ENCODE results near the gene FXR2.

DNA sequence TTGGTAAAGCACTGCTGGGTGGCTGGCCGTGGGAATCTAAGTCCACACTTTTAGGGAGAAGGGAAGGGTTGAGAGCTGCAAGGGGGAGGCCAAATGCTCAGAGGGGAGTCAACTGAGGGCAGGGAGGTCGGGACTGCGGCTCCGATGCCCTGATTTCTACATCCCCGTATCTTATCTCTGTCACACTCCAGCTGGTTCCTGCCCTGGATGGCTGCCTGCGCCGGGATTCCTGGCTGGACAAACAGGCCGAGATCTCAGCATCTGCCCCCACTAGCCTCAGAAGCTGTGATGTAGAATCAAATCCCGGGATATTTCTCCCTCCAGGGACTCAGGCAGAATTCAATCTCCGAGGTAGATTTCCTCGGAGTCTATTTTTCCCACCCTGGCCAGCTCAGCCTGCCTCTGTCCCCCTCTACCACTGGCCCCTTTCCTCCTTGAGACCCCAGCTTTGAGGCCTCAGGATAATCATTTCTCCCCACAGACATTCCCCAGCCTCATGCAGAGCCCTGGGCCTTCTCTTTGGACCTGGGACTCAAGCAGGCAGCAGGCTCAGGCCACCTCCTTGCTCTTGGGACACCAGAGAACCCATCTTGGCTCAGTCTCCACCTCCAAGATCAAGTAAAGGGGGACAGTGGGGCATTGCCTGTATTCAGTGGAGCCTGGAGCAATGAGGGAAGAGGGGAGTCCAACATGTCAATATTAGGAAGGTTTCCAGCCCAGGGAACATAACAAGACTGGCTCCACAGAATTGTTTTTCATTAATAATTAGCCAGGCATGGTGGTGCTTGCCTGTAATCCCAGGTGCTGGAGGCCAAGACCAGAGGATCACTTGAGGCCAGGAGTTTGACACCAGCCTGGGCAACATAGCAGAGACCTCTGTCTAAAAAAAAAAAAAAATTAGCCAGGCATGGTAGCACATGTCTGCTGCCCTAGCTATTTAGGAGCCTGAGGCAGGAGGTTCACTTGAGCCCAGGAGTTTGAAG lies 17.0 kb upstream of the FXR2 start:
- TF ChIP-seq POLR2AphosphoS5 (IDR thresholded peaks at IDR 0.05; ENCODE audit: low read depth, low read length), result no peak
- no peak for TF ChIP-seq TAF1 (IDR thresholded peaks at IDR 0.05; ENCODE audit: borderline replicate concordance, insufficient read depth, low read length)
- TF ChIP-seq, protein P1, sequence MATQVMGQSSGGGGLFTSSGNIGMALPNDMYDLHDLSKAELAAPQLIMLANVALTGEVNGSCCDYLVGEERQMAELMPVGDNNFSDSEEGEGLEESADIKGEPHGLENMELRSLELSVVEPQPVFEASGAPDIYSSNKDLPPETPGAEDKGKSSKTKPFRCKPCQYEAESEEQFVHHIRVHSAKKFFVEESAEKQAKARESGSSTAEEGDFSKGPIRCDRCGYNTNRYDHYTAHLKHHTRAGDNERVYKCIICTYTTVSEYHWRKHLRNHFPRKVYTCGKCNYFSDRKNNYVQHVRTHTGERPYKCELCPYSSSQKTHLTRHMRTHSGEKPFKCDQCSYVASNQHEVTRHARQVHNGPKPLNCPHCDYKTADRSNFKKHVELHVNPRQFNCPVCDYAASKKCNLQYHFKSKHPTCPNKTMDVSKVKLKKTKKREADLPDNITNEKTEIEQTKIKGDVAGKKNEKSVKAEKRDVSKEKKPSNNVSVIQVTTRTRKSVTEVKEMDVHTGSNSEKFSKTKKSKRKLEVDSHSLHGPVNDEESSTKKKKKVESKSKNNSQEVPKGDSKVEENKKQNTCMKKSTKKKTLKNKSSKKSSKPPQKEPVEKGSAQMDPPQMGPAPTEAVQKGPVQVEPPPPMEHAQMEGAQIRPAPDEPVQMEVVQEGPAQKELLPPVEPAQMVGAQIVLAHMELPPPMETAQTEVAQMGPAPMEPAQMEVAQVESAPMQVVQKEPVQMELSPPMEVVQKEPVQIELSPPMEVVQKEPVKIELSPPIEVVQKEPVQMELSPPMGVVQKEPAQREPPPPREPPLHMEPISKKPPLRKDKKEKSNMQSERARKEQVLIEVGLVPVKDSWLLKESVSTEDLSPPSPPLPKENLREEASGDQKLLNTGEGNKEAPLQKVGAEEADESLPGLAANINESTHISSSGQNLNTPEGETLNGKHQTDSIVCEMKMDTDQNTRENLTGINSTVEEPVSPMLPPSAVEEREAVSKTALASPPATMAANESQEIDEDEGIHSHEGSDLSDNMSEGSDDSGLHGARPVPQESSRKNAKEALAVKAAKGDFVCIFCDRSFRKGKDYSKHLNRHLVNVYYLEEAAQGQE (IDR thresholded peaks at IDR 0.05; ENCODE audit: insufficient read depth in 1 of 2, low read depth in 2 of 2, low read length in 2 of 2), result no peak
